ENCODE data around the gene DICER1. TPM values are rescaled to one million over a fixed set of nuclear protein-coding genes. Genes with fewer than 3 reads are reported as not detected.

DICER1 gene
- total and polyA plus RNA-seq, 7 donors = 7.2 to 41.5 (median 30.7) TPM

DNA sequence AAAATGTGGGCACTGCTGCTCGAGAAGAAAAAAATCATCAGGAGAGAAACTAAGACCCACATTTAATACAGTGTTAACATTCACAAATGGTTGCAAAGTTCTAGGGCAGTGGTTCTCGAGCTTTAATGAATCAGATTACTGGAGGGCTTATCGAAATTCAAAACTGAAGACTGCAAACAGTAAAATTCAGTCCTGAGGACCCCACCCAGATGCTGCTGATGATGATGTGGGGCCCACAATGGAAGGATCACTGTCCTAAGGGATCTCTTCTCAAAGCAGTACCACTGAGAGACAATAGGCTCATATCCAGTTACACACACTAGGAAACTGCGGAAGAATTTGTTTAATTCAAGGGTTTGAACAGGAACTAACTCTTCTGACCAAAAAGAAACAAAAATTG lies 31.4 kb downstream of the DICER1 start:
- Histone ChIP-seq H3K4me3 (no peak overlapping the region), H3K9me3 (no peaks in the 10 kb centered on the region), H3K4me1 (peaks cover 11% of the 10 kb centered on the region), H3K36me3 (ENCODE audit: insufficient read depth in 1 of 2, low read depth in 1 of 2) (peaks cover 1 to 50% of the 10 kb centered on the region in 2 donors), H3K27ac (no peak overlapping the region), H3K27me3 (ENCODE audit: insufficient read depth in 3 of 3, low read length in 2 of 3) (no peaks in the 10 kb centered on the region)
- DNase-seq (no peak), ATAC-seq (no peak)
- TF ChIP-seq, protein P1, sequence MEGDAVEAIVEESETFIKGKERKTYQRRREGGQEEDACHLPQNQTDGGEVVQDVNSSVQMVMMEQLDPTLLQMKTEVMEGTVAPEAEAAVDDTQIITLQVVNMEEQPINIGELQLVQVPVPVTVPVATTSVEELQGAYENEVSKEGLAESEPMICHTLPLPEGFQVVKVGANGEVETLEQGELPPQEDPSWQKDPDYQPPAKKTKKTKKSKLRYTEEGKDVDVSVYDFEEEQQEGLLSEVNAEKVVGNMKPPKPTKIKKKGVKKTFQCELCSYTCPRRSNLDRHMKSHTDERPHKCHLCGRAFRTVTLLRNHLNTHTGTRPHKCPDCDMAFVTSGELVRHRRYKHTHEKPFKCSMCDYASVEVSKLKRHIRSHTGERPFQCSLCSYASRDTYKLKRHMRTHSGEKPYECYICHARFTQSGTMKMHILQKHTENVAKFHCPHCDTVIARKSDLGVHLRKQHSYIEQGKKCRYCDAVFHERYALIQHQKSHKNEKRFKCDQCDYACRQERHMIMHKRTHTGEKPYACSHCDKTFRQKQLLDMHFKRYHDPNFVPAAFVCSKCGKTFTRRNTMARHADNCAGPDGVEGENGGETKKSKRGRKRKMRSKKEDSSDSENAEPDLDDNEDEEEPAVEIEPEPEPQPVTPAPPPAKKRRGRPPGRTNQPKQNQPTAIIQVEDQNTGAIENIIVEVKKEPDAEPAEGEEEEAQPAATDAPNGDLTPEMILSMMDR (IDR thresholded peaks at IDR 0.05) = no peak
- WGBS, 3 donors = 67 to 86% (median 68%) methylated on average over 4 of the region's 4 CpGs
- intact Hi-C loops (cut with DNase I) = loop anchor here in 1 of 2 donors (2.0 kb wide), 1 partner anchor 31 kb away; the partner anchor contains the start of gene DICER1

GRCh38 chr14:95125221-95125620 lies 32.1 kb downstream of the DICER1 start:
- WGBS, 3 donors = 62 to 81% (median 76%) methylated on average over 2 of the region's 3 CpGs

GRCh38 chr14:95123891-95124579 lies 33.3 kb downstream of the DICER1 start:
- Histone ChIP-seq H3K27me3 (ENCODE audit: insufficient read depth in 3 of 3, low read length in 2 of 3) (no peaks in the 10 kb centered on the region), H3K27ac (peak overlapping the region; percentile 78), H3K36me3 (ENCODE audit: insufficient read depth in 1 of 2, low read depth in 1 of 2) (peaks cover 4 to 42% of the 10 kb centered on the region in 2 donors), H3K4me1 (peaks cover 16% of the 10 kb centered on the region), H3K9me3 (no peaks in the 10 kb centered on the region), H3K4me3 (no peak overlapping the region)
- TF ChIP-seq, protein P1 (IDR thresholded peaks at IDR 0.05) = no peak
- DNase-seq (peak; percentile 65 to 83), ATAC-seq (peak; percentile 97 to 99 (median 98))
- intact Hi-C loops (cut with DNase I) = loop anchor here in 1 of 2 donors (2.0 kb wide), 1 partner anchor 33 kb away; the partner anchor contains the start of gene DICER1
- 29 to 50% (median 35%) methylated on average over 9 of the region's 9 CpGs for WGBS, 3 donors

More at GRCh38 chr14:95125221-95125620, 32.1 kb downstream of the DICER1 start:
- DNase-seq (no peak), ATAC-seq (no peak)
- no peaks in the 10 kb centered on the region for H3K9me3 ChIP-seq
- intact Hi-C loops (cut with DNase I) = loop anchor here in 1 of 2 donors (2.0 kb wide), 1 partner anchor 32 kb away; the partner anchor contains the start of gene DICER1
- peak overlapping the region; percentile 78 for H3K27ac ChIP-seq
- TF ChIP-seq, protein P1 (IDR thresholded peaks at IDR 0.05) = no peak
- H3K4me1 ChIP-seq = peaks cover 11% of the 10 kb centered on the region
- no peaks in the 10 kb centered on the region for H3K27me3 ChIP-seq (ENCODE audit: insufficient read depth in 3 of 3, low read length in 2 of 3)
- no peak overlapping the region for H3K4me3 ChIP-seq
- peaks cover 4 to 48% of the 10 kb centered on the region in 2 donors for H3K36me3 ChIP-seq (ENCODE audit: insufficient read depth in 1 of 2, low read depth in 1 of 2)

DNA sequence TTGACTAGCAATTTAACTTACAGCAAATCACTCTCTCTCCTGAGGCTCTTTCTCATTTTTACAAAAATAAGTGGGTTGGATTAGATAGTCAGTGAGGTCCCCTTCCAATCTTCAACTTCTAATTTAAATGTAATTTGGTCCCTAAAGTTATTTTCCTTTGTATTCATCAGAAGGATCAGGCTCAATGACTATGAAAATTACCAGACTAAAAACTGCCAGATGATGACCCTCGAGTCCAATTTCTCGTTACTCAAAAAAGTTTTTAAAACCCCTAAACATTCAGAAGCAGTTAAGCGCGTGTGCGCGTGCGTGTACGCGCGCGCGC lies 34.7 kb downstream of the DICER1 start:
- Histone ChIP-seq H3K4me3 (no peak overlapping the region), H3K4me1 (peaks cover 27% of the 10 kb centered on the region), H3K27ac (peak overlapping the region; percentile 78), H3K27me3 (ENCODE audit: insufficient read depth in 3 of 3, low read length in 2 of 3) (no peaks in the 10 kb centered on the region), H3K9me3 (no peaks in the 10 kb centered on the region), H3K36me3 (ENCODE audit: insufficient read depth in 1 of 2, low read depth in 1 of 2) (peaks cover 4 to 33% of the 10 kb centered on the region in 2 donors)
- intact Hi-C loops (cut with DNase I) = no loop called here
- ATAC-seq (no peak), DNase-seq (no peak)
- TF ChIP-seq, protein P1 (IDR thresholded peaks at IDR 0.05) = no peak
- 89 to 96% (median 92%) methylated on average over 12 of the region's 12 CpGs for WGBS, 3 donors

Measured in psoas muscle (tissue), 8 donors.